ENCODE measurements around the gene FAM107A.

FAM107A gene, protein sequence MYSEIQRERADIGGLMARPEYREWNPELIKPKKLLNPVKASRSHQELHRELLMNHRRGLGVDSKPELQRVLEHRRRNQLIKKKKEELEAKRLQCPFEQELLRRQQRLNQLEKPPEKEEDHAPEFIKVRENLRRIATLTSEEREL

DNA sequence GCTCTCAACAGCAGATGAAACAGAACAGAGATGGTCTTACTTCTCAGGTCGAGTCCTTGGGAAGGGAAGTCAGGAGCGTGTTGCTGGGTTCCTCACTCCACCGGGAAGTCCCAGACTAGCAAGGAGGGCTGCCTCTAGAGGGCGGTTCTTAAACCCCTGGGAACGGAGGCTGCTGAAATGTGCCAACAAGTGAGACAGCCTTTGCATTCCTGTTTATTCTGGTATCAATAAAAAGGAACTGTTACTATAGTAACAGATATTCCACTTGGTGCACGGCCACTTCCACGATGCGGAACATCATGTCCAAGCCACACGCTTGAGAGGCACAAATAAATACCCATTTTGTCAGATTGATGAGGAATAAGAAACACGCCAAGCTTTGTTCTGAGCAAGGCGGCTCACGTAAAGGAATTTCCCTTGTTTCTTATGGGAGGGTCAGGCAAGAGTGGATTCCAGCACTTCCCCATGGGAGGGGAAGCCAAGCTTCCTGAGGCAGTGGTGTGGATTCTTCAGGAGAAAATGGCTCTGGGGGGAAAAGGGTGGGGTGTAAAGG is at the start of gene FAM107A:
Gene FAM107A, minus strand, starts transcription at position 123 of the 553 bp plus-strand sequence. CDS start 7,531 bp downstream, outside the sequence.
- DNase-seq, result no peak

DNA sequence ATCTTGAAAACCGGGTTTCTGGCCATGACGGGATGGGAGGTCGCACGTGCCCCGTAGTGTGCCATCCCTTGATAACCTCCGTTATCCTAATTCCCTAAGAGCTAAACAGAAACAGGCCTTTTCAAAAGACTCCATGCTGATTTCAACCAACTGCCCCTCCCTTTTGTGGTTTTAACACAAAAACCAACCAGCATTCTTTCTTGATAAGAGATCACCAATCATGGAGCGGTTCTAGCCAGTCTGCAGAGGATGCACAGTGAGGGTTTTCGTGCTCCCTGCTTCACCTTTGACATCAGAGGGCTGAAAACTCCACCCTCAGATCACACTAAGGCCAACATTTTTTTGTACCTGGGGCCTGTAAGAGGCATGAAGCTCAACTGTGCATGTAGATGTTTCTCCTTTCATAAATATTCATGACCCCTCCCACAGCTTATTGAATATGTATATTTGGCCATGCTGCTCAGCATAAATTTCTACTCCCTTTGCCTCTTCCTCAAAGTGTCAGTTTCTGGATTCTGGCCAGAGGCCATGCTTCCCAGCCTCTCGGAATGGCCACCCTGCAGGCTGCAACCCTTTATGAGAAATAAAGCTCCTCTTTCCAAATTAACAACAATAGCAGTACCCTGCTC is 48.1 kb upstream of the FAM107A start:
- no peak for DNase-seq

DNA sequence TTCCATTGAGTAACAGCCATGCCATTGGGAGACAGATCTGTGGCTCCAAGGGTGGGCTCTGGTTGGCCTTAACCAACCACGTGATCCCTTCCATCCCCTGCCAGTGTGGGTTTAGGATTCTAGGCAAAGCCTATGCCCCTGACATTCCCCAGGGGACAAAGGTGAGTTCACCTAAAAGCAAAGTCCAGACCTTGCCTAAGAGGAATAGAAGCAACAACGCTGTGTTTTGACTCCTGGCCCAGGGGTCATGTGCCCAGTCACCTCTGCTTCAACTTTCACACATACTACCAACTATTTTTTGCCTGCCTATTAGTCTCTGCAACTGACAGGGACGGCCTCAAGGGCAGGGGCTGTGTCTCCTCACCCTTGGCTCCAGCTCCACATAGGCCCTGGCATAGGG is 47.4 kb upstream of the FAM107A start:
- DNase-seq, result no peak

DNA sequence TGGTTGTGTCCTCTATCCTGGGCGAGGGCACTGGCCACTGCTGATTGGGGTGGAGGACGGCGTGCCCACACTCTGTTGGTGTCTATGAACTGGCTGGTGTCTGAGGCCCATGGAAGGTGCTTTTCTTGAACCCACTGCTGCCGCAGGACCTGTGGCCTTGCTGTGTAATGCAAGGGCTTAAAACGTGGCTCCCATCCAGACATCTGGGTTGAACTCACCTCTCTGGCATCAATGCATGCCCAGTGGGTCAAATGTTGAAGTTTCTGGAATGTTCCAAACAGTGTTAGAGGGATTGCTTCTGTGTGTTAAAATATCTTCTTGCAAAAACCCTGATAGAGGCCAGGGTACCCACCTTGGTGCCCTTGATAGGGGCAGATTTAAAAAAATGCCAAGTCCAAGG is 46.8 kb upstream of the FAM107A start:
- DNase-seq, result no peak

DNA sequence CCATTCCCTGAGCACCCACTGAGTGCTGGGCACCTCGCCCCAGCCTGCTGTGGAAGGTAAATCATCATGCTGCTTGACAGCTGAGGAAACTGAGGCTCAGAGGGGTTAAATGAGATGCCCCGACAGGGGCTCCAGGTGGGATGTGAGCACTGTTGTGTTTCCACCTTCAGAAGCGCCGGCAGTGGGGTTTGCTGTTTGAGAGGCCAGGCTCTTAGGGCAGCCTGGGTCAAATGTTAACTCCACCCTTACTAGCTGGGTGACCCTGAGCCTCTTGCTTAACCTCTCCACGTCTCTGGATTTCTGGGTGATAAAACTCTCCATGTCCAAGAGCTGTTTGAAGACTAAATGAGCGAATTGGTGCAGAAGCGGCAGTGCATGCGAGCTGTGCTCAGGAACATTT is 46.3 kb upstream of the FAM107A start:
- no peak for DNase-seq

DNA sequence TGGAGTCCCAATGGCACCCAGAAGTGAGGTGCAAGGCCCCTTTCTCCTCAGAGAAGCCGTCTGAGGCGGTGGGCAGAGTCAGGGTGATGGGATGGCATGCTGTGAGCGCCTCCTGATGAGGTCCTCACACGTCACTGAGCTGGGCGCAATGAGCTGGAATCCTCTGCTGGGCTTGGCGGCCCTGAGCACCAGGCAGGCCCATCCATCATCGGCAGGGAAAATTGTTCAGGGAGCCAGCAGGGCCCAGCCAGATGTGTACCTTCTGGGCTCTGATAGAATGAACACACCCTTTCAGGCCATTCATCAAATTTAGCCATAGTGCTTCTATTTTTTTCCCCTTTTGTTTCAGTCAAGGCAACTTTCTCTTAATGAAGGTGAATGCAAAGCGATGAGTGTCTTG is 45.7 kb upstream of the FAM107A start:
- no peak for DNase-seq

DNA sequence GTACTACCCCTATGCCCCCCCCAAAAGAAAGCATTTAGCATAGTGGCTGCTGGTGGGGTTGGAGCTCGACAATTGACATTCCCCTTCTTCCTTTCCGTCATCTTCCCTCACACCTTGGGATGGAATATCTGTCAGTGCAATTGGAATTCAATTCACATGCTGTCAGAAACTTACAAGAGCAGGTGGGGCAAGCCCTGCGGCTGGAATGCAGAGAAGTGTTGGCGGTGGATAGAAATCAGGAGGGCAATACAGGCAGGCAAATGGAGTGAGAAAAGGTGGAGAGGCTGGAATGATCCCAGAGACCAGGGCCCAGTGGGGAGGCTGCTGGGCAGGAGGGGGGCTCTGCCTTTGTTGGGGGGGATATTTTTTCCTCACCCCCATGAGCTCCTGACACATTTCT is 45.2 kb upstream of the FAM107A start:
- no peak for DNase-seq

DNA sequence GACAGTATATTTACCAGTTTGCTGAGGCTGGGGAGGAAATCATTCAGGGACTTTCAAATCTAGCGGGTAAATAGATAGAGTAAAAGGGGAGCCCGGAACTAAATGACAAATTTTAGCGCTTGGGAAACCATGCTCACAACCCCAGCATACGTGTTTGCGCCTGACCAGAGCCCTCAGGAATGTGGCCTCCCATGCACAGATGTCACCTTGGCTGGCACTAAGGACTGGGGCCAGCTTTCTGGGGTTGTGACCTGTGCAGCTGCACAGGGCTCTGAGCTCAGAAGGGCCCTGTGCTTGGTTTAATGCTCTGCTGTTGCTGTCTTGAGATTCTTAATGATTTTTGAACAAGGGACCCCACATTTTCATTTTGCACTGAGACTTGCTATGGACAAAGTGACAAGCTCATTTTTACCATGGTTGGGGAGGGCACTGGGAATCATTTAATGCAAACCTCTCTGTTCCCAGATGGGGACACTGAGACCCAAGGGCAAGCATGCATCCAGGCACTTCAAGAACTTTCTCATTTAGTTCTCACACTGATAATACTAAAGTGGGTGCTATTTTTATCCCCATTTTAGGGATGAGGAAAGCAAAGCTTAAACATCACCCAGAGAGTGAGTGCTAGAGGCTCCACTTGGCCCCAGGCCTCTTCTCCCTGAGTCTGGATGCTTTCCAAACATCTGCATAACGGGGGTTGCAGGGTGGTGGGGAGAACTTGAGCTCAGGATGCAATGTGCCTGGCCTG is 44.1 kb upstream of the FAM107A start:
- DNase-seq, result no peak

DNA sequence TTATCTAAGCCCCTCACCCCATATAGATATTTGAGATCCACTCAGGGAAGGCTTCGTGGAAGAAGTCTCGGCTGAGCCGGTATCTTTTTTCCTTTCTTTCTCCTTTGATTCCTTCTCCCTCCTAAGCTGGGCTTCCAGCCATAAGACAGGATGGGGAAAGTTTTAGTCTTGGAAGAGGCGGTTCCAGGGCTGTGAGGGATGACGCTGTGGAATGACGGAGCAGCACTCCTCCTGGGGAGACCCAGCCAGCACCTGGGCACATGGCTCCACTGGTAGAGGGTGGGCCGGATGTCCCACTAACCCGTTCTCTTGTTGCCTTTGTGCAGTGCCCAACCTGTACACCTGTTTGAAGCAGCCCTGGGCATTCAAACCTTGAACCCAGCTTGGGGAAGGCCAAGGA is 43.2 kb upstream of the FAM107A start:
- no peak for DNase-seq

DNA sequence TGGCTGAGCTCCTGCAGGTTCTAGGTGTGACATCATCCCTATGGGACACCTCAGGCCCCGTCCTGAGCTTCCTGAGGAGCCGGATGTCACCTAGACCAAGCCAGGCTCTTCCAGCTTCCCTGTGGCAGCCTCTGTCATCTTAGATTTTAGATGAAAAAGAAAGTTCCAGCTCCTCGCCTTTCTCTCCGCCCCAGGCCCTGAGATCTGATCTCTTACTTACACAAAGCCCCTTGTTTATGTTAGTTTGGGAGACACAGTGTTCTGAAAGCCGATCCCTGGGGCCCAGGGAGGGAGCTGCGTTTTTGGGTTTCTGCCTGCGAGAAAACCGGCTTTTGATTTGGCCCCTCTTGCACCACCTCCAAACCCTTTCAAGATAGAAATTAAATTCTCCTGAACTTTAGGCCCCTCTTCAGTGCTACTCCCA is 40.2 kb upstream of the FAM107A start:
- DNase-seq, result no peak

DNA sequence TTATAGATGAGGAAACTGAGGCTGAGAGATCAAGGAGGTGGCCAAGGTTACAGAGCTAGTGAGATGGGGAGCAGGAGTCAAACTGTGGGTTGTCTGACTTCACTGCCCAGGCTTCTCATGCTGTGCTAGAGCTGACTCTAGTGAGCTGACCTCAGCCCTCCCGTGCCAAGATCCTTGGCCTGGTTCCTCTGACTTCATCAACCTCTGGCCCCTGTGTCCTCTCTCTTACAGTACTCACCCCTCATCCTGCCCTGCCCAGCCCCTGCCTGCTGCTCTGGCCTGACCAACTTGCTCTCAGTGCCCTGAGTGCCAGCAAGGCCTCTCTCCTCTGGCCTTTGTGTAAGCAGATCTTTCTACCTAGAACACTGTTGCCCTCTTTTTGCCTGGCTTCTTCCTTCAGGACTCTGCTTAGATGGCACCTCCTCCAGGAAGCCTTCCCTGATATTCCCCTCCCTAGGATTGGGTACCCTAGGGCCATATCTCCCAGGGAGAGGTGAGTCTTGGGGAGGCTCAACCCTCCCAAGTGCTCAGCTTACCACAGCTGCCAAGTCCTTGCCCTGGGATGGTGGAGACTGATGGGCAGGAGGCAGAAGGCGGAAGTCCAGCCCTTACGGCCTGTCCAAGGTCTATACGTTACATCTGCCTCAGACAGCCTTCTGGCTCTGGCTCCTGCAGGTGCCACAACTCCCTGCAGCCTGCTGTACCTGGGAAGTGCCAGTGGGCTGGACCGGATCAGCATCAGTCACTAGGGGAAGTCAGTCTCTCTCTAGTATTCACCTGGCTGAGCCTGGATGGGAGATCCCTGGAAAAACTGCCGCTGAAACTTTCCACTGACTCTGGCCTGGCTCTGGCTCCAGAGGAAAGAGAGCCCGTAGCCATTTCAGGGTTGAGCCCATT is 36.3 kb upstream of the FAM107A start:
- DNase-seq, result no peak

DNA sequence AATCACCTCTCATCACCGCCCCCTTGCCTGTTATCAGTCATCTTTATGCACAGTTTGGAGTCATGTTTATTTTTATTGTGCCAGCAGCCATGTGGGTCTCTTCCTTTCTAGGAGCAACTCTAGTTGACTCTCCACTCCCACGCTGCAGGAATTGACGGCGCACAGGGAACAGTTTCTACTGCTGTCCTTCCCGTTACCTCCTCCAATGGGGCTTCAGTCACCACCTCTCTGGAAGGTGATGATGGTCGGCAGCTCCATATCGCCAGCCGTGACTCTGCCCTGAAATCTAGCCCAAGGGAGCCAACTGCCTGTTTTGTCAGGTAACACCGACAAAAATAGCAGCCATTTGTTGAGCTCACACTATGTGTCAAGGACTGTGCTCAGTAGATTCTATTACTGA is 35.6 kb upstream of the FAM107A start:
- DNase-seq, result peak; percentile 13

DNA sequence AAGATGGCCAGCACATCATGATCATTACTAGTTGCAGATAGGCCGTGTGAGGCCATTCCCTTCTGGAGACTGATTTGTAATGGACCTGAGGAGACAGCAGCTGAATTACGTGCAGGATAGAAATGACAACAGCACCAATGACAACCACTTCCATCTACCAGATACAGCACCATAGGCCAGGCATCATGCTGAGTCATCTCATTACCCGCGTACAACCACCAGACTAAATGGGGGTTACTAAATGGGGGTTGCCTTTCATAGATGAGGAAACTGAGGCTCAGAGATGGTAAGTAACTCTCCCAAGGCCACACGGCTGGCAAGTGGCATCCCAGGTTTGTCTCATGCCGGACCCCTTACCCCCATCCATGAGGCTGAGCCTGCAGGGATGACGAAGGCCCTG is 32.8 kb upstream of the FAM107A start:
- peak; percentile 11 for DNase-seq

DNA sequence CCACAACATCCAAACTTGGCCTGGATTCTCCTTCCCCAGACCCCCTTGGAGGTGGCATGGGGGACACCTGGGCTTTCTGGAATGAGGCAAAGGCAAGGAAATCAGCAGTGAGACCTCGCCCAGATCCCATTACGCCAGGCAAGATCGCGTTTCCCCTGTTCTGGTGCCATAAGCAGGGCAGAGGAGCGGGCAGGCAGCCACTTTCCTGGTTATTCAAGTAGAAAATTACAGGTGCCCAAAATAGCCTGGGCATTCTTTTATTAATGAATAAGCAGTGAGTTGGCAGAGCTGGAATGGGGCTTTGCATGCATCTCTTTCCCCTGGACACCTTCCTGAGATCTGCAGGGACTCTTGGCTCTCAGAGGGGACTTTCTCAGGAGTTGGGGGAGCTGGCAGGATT is 31.5 kb upstream of the FAM107A start:
- DNase-seq, result peak; percentile 79

DNA sequence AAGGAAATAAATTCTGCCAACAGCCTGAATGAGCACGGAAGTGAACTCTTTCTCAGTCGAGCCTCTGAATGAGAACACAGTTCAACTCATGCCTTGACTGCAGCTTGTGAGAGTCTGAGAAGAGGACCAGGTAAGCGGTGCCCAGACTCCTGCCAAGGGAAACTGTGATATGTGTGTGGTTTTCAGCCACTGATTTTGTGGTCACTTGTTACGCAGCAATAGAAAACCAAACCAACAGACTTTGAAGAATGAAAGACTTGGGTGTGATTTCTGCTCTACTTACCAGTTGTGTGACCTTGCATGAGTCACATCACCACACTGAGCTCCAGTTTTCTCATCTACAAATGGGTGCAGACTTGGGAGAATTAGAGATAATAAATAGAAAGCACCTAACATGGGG is 30.6 kb upstream of the FAM107A start:
- DNase-seq, result peak; percentile 74

DNA sequence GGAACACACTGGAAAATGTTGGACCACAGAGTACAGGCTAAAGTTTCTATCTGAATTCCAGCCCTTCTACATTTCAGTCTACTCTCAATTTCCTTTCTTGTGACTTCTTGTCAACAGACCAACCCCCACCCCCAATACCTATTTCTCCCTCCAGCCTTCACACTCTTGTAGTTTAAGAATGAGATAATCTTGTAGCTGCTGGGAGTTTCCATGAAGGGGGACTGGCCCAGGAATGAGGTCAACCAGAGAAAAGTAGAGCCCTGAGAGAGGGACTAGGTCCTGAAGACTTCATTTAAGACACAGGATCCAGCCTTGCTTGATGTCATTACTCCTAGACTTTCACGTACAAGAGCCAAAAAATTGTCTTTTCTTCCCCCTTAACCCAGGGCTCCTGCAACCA is 29.5 kb upstream of the FAM107A start:
- no peak for DNase-seq

DNA sequence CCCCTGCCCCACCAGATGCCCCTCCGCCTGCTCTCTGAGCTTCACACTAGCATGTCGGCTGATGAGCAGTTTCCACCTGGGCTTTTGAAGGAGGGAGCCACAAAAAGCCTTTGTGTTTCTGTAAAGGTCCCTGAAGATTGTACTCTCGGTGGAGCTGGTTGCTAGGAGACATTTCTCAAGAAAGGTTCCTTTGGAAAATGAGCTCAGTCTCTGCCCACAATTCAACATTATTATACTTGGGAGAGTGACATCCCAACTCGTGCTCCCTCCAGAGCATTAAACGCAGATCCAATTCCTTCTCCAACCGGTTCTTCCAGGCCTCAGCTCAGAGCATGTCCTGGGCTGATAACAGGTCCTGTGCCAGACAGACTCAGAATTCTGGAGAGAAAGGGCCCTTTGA is 26.8 kb upstream of the FAM107A start:
- DNase-seq, result no peak

DNA sequence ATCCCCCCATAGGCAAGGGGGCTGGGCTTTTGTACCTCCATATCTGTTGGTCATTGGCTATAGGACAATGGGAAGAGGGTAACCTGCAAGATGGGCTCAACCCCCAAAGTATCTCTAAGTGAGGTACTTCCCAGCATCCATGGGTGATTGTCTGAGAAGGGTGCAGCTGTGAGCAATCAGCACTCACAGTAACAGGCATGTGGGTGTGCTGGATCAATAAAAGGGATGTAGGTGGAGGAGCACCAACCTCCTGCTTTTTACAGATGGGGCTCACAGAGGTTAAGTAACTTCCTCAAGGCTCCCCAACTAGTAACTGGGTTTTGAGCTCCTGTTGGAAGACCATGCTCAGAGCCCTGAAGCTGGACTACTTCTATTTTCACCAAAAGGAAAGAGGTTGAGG is 26.4 kb upstream of the FAM107A start:
- DNase-seq, result no peak

DNA sequence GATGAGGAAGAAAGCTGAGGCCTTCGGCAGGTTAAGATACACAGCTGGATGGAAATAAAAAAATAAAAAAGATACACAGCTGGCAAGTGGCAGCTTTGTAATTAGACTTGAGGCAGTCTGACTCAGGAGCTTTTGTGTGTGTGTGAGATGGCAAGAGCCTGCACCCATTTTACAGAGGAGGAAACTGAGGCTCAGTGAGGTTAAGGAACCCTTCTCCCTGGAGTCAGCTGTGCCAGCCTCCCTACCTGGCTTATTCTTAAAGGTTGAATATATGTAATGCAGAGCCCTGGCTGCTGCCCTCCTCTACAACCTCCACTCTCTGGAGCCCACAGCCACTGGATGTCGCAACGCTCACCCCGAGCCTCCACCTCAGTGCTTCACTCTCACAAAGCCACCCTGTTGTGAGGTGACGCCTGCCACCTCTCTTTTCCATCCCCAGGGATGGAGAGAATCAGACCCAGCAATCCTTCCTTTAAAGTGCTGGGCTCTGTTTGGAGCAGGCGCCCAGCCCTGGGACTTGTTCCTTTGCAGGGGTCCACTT is 20.6 kb upstream of the FAM107A start:
- DNase-seq, result no peak

DNA sequence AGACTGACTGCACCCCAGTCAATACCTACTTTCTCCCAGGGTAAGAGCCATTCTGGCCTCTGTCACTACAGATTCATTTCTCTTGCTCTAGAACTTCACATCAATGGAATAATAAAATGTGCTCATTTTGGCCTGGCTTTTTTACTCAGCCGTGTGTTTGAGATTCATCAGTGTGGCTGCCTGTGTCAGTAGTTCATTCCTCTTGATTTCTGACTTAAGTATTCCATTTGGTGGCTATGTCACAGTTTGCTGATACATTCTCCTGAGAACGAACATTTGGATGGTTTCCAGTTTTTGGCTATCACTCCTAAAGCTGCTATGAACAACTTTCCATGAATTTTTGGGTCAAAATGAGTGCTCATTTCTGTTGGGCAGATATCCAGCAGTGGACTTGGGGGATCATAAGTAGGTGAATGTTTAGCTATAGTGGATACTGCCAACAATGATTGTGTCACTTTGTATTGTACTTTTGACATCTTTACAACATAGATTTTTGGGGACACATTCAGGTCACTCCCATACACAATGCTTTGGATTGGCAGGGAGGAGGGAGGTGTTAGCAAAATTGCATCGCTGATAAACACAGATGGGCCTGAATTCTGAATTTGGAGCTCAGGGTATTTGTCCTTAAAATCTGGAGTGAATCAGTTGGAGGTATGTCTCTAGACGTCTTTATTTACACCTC is 19.8 kb upstream of the FAM107A start:
- DNase-seq, result no peak

DNA sequence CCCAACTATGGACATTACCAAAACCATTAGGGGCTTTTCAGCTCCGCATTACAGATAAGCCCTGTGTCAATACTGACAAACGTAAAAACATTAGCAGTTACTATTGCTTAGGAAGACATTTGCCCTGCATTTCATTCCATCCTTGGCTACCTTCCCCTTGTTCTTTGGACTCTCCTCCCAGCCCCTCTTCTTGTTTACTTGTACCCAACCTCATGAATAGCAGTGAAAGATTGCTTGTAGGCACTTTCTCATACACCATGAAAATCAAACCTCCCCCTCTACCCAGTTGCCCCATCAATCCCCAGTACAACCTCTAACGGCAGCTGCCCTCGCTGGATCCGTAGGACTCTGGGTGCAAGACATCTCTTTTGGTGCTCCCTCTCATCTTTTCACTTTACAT is 16.9 kb upstream of the FAM107A start:
- DNase-seq, result no peak

Data from kidney glomerular epithelial cell (primary cell).